ENCODE data around the gene PDE1C.

Gene PDE1C

DNA sequence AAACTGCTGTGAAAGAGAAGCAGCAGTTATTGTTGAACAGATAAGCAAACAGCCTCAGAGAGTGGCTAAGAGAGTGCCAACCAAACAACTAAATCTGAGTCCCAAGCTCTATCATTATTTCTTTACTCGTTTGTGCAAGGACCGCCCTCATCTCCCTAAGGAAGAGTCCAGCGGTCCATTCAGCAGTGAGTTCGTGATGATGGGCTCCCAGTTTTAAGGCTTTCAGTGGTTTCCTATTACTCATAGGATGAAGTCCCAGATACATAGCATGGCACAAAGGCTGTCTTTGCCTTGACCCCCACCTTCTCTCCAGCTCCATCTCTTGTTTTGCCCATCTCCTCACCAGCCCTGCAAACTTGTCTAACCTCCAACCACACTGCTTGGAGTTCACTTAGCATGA is 24.3 kb upstream of the PDE1C start:
- DNase-seq (ENCODE audit: low read depth): no peak
- TF ChIP-seq, protein P1, sequence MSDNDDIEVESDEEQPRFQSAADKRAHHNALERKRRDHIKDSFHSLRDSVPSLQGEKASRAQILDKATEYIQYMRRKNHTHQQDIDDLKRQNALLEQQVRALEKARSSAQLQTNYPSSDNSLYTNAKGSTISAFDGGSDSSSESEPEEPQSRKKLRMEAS (IDR thresholded peaks at IDR 0.05; ENCODE audit: low read depth, low read length): no peak
- TF ChIP-seq, protein P2, sequence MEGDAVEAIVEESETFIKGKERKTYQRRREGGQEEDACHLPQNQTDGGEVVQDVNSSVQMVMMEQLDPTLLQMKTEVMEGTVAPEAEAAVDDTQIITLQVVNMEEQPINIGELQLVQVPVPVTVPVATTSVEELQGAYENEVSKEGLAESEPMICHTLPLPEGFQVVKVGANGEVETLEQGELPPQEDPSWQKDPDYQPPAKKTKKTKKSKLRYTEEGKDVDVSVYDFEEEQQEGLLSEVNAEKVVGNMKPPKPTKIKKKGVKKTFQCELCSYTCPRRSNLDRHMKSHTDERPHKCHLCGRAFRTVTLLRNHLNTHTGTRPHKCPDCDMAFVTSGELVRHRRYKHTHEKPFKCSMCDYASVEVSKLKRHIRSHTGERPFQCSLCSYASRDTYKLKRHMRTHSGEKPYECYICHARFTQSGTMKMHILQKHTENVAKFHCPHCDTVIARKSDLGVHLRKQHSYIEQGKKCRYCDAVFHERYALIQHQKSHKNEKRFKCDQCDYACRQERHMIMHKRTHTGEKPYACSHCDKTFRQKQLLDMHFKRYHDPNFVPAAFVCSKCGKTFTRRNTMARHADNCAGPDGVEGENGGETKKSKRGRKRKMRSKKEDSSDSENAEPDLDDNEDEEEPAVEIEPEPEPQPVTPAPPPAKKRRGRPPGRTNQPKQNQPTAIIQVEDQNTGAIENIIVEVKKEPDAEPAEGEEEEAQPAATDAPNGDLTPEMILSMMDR (IDR thresholded peaks at IDR 0.05; ENCODE audit: low read depth, low read length): no peak
- TF ChIP-seq POLR2A (IDR thresholded peaks at IDR 0.05; ENCODE audit: extremely low read depth, insufficient read length) (no peak), MYC (IDR thresholded peaks at IDR 0.05; ENCODE audit: low read depth, low read length) (no peak)
- no peak overlapping the region for H3K4me3 ChIP-seq (ENCODE audit: low read depth, low read length)

DNA sequence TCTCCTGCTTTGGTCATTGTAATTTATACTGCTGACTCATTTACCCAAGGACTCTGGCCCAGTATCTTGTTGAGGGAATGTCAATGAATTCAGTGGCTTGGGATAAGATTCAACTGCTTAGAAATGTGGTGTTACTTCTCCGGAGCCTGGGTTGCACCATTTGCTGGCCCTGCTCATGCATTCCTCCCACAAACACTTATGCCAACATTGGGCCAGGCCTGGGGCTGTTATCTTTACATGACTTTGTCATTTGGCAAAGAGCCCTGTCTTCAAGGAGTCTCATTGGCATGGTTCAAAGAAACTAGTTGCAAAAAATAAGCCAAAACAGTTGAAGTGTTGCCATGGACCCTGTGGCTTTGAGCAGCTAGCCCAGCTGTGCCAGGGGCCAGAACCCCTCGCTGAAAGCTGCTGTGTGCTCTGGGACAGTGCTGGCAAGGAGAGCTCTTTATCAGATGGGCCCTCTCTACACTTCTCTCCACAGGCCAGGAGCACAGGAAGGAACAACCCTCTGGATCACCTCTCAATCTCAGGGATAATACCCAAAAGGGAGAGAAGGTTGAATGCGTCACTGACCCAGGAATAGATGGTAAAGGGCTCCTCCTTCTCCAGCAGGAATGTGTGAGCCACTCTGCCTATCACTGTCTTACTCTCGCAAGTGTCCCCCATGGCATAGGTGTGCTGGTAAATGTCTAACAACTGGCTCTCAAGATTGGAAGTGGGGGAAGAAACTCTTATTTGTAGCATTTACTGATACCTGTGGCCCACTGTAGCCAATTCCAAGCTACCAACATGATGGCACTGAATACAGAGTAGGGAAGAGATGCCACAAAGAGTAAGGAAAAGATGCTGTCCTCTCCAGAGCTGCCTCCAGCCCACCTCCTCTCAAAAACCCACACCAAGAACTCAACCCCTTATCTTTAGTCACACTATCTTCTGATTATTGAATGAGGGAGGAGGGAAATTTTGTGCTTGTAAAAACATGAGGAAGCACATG is 23.5 kb upstream of the PDE1C start:
- no peak overlapping the region for H3K4me3 ChIP-seq (ENCODE audit: low read depth, low read length)
- DNase-seq (ENCODE audit: low read depth): no peak
- TF ChIP-seq POLR2A (IDR thresholded peaks at IDR 0.05; ENCODE audit: extremely low read depth, insufficient read length): no peak
- TF ChIP-seq, protein P2 (IDR thresholded peaks at IDR 0.05; ENCODE audit: low read depth, low read length): no peak
- no peak for TF ChIP-seq MYC (IDR thresholded peaks at IDR 0.05; ENCODE audit: low read depth, low read length)
- TF ChIP-seq, protein P1 (IDR thresholded peaks at IDR 0.05; ENCODE audit: low read depth, low read length): no peak

DNA sequence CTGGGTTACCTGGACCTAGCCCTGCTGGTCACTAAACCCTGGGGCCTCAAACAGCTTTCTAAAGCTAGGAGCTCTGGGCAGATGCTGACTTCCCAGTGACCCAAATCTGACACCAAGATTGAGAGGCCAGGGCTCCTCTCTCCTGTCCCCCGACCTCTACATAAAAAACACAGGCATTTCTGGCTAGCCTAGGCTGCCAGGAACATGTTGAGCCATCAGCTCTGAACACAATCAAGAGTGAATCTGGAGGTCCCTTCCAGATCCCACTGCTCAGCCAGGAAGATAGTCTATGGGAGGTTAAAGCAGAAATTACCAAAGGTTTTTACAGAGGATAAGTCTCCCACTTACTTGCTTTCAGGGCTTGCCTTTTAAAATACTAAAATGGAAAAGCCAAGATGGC is 22.1 kb upstream of the PDE1C start:
- H3K4me3 ChIP-seq (ENCODE audit: low read depth, low read length): no peak overlapping the region
- DNase-seq (ENCODE audit: low read depth): no peak
- TF ChIP-seq, protein P2 (IDR thresholded peaks at IDR 0.05; ENCODE audit: low read depth, low read length): no peak
- TF ChIP-seq, protein P1 (IDR thresholded peaks at IDR 0.05; ENCODE audit: low read depth, low read length): no peak
- TF ChIP-seq POLR2A (IDR thresholded peaks at IDR 0.05; ENCODE audit: extremely low read depth, insufficient read length): no peak
- TF ChIP-seq MYC (IDR thresholded peaks at IDR 0.05; ENCODE audit: low read depth, low read length): no peak

DNA sequence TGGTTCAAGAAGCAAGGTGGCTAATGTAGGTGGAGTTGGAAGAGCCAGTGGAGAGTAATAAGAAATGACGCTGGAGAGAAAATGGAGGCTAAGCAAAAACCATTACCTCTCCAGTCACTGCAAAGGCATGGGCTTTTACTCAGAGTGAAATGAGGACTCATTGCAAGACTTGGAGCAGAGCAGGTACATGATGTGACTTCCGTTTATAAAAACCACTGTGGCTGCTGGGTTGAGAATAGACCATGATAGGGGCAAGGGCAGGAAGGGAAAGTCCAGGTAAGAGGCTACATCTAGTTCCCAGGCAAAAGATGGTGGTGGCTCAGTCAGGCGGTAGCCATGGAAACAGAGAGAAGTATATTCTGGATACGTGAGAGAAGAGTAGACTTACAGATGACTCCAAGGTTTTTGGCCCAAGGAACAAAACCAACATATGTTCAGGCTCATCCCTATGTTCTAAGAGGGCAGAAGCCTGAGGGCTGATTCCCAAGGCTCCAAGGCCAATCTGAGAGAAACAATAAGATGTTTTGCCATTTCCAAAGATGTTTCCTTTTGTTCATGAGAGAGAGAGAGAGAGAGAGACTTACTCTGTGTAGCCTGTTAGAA is 21.5 kb upstream of the PDE1C start:
- no peak for TF ChIP-seq POLR2A (IDR thresholded peaks at IDR 0.05; ENCODE audit: extremely low read depth, insufficient read length)
- TF ChIP-seq, protein P1 (IDR thresholded peaks at IDR 0.05; ENCODE audit: low read depth, low read length): no peak
- no peak for TF ChIP-seq MYC (IDR thresholded peaks at IDR 0.05; ENCODE audit: low read depth, low read length)
- TF ChIP-seq, protein P2 (IDR thresholded peaks at IDR 0.05; ENCODE audit: low read depth, low read length): no peak
- H3K4me3 ChIP-seq (ENCODE audit: low read depth, low read length): no peak overlapping the region
- DNase-seq (ENCODE audit: low read depth): no peak

DNA sequence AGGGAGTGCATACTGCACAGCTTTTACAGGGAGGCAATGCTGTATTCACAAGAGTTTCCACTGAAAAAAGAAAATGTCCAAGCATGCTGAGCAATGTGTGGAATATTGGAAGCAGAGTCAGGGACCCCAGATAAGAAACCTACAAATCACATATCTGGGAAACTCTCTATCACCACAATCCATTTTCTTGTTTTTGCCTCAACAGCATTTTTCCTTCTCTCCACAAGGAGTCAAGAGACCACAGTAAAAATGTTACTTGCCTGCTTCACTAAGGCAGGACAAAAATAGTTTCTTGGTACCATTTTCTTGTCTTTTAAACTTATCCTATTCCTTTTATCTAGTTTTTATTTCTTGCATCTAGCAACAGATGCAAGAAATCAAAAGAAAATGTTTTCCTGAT is 19.5 kb upstream of the PDE1C start:
- H3K4me3 ChIP-seq (ENCODE audit: low read depth, low read length): no peak overlapping the region
- DNase-seq (ENCODE audit: low read depth): no peak
- TF ChIP-seq, protein P1 (IDR thresholded peaks at IDR 0.05; ENCODE audit: low read depth, low read length): no peak
- TF ChIP-seq MYC (IDR thresholded peaks at IDR 0.05; ENCODE audit: low read depth, low read length) (no peak), POLR2A (IDR thresholded peaks at IDR 0.05; ENCODE audit: extremely low read depth, insufficient read length) (no peak)
- TF ChIP-seq, protein P2 (IDR thresholded peaks at IDR 0.05; ENCODE audit: low read depth, low read length): no peak

All from NB4 (cell line).